HCT116 (cell line): ENCODE measurements around the gene GRIP1. TPM values are rescaled to one million over a fixed set of nuclear protein-coding genes. Genes with fewer than 3 reads are reported as not detected.

ENCODE experiments used
- ATF3 ChIP-seq: IDR thresholded peaks from 2 replicates; pipeline ENCODE4 v1.6.1; 2012
- CBX3 ChIP-seq: IDR thresholded peaks from 2 replicates; pipeline ENCODE4 v1.6.1; 2012; ENCODE audit warnings: low read depth
- CEBPB ChIP-seq: IDR thresholded peaks from 2 replicates; pipeline ENCODE4 v1.6.1; 2012; ENCODE audit warnings: low read depth
- EGR1 ChIP-seq: IDR thresholded peaks from 2 replicates; pipeline ENCODE4 v1.6.1; 2012; ENCODE audit warnings: low read depth
- EZH2 ChIP-seq: fragments of 200-600 bp; sonication (generic); IDR thresholded peaks from 2 replicates; pipeline ENCODE4 v1.6.1; 2017; ENCODE audit warnings: antibody characterized with exemption, mixed run types
- EZH2phosphoT487 ChIP-seq: fragments of 200-600 bp; IDR thresholded peaks from 2 replicates; pipeline ENCODE4 v1.6.1; 2018; ENCODE audit warnings: antibody characterized with exemption, borderline replicate concordance
- RAD21 ChIP-seq: IDR thresholded peaks from 2 replicates; pipeline ENCODE4 v1.6.1; 2012; ENCODE audit warnings: low read depth, mild to moderate bottlenecking
- REST ChIP-seq: IDR thresholded peaks from 2 replicates; pipeline ENCODE4 v1.6.1; 2012; ENCODE audit warnings: low read depth
- SP1 ChIP-seq: IDR thresholded peaks from 2 replicates; pipeline ENCODE4 v1.6.1; 2012; ENCODE audit warnings: low read depth
- SRF ChIP-seq: IDR thresholded peaks from 2 replicates; pipeline ENCODE4 v1.6.1; 2012; ENCODE audit warnings: low read depth
- ZFX ChIP-seq: fragments of 450-650 bp; IDR thresholded peaks from 2 replicates; pipeline ENCODE4 v1.6.1; 2017
- ZNF274 ChIP-seq: fragments of 200-500 bp; sonication (Bioruptor generic); IDR thresholded peaks from 2 replicates; pipeline ENCODE4 v1.6.1; 2014; ENCODE audit warnings: mild to moderate bottlenecking, low read depth, low read length, inconsistent platforms
- total RNA-seq: library from RNA; stranded (reverse); gene quantifications from one replicate; pipeline ENCODE4 v1.2.1, GENCODE V29; 2021; ENCODE audit not compliant: unreplicated experiment

The GRIP1 gene
- total RNA-seq, 1 experiment from 2014 or later, result not detected

- TF ChIP-seq REST (no peak), ZNF274 (no peak), ZFX (no peak), EGR1 (0 out of 2 replicates have a peak, but pooled peaks have one; percentile 36), CEBPB (no peak), RAD21 (no peak), SRF (no peak), CBX3 (no peak), SP1 (peak; percentile 68), ATF3 (no peak), EZH2phosphoT487 (no peak), EZH2 (no peak)
Observed at GRCh38 chr12:66301944-66302826, 376.7 kb downstream of the GRIP1 start, which contains the start of gene HELB (continued).
